ENCODE results near the gene VAMP2.

Gene VAMP2

DNA sequence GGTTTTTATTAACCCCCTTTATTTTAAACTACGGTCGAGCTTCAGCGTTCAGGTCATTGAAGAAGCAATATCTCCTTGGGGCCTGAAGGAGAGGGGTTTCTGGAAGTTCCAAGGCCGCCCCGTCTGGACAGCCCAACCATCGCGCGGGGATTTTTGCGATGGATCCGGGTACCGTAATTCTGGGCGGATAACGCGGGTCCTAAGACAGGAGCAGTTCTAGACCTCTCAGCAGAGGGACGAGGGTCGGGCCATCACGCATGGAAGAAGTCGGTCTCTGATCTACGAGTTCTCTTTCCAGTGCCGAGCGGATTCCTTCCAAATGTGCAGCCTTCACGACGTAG is 23.7 kb upstream of the VAMP2 start:
- Histone ChIP-seq H3K4me2 (ENCODE audit: low read length) (peak overlapping the region; percentile 73), H2BK120ac (ENCODE audit: insufficient read depth, low read length, poor library complexity) (no peak overlapping the region), H4K12ac (ENCODE audit: low read depth, low read length) (peak overlapping the region; percentile 6), H3K79me2 (ENCODE audit: control insufficient read depth, insufficient read depth, low read length, poor library complexity) (peaks cover 3% of the 10 kb centered on the region), H3K27me3 (ENCODE audit: insufficient read depth, low read length) (no peaks in the 10 kb centered on the region), H2BK5ac (ENCODE audit: low read depth, low read length, poor library complexity) (no peak overlapping the region), H3K4me1 (ENCODE audit: control insufficient read depth in 1 of 2, insufficient read depth in 2 of 2, low read length in 2 of 2) (peaks cover 14 to 17% of the 10 kb centered on the region in 2 experiments), H3K36me3 (ENCODE audit: control insufficient read depth in 1 of 2, insufficient read depth in 2 of 2, low read length in 2 of 2) (no peaks in the 10 kb centered on the region), H3K14ac (ENCODE audit: low read length) (no peak overlapping the region), H3K27ac (ENCODE audit: low read depth, low read length) (no peak overlapping the region), H3K18ac (ENCODE audit: low read length) (no peak overlapping the region), H4K8ac (ENCODE audit: low read depth, low read length) (peak overlapping the region; percentile 30), H3K79me1 (ENCODE audit: low read length) (peaks cover 7% of the 10 kb centered on the region), H4K91ac (ENCODE audit: low read depth, low read length) (no peak overlapping the region), H2AK5ac (ENCODE audit: low read length) (no peak overlapping the region), H3K4me3 (ENCODE audit: low read depth, low read length) (peak overlapping the region; percentile 81), H3K4ac (ENCODE audit: low read depth, low read length) (no peak overlapping the region), H2BK12ac (ENCODE audit: low read length) (no peak overlapping the region), H2AFZ (ENCODE audit: insufficient read depth, low read length, poor library complexity) (peak overlapping the region; percentile 33), H3K9me3 (ENCODE audit: insufficient read depth, low read depth, low read length) (peaks cover 2% of the 10 kb centered on the region), H3K23ac (ENCODE audit: low read length) (no peak overlapping the region), H3K9ac (ENCODE audit: low read length) (peak overlapping the region; percentile 39)
- WGBS (ENCODE audit: extremely low coverage, insufficient coverage, insufficient read length), result no CpG with 5 or more reads among the region's 23 CpGs
- no peak for DNase-seq

GRCh38 chr17:8185582-8186445 is 23.1 kb upstream of the VAMP2 start:
- H2AFZ ChIP-seq (ENCODE audit: insufficient read depth, low read length, poor library complexity), result no peak overlapping the region

GRCh38 chr17:8176998-8177731 is 14.4 kb upstream of the VAMP2 start:
- Histone ChIP-seq H2BK120ac (ENCODE audit: insufficient read depth, low read length, poor library complexity) (peak overlapping the region; percentile 16), H3K18ac (ENCODE audit: low read length) (no peak overlapping the region), H3K4me1 (ENCODE audit: control insufficient read depth in 1 of 2, insufficient read depth in 2 of 2, low read length in 2 of 2) (peaks cover 19 to 21% of the 10 kb centered on the region in 2 experiments), H3K9me3 (ENCODE audit: insufficient read depth, low read depth, low read length) (no peaks in the 10 kb centered on the region), H3K27ac (ENCODE audit: low read depth, low read length) (no peak overlapping the region), H2BK5ac (ENCODE audit: low read depth, low read length, poor library complexity) (peak overlapping the region; percentile 65), H3K14ac (ENCODE audit: low read length) (peak overlapping the region; percentile 95), H3K27me3 (ENCODE audit: insufficient read depth, low read length) (no peaks in the 10 kb centered on the region), H3K4ac (ENCODE audit: low read depth, low read length) (no peak overlapping the region), H3K4me3 (ENCODE audit: low read depth, low read length) (no peak overlapping the region), H4K8ac (ENCODE audit: low read depth, low read length) (peak overlapping the region; percentile 97), H3K23ac (ENCODE audit: low read length) (no peak overlapping the region), H2AK5ac (ENCODE audit: low read length) (no peak overlapping the region), H3K36me3 (ENCODE audit: control insufficient read depth in 1 of 2, insufficient read depth in 2 of 2, low read length in 2 of 2) (no peaks in the 10 kb centered on the region), H3K79me2 (ENCODE audit: control insufficient read depth, insufficient read depth, low read length, poor library complexity) (peaks cover 6% of the 10 kb centered on the region), H4K91ac (ENCODE audit: low read depth, low read length) (peak overlapping the region; percentile 85), H3K4me2 (ENCODE audit: low read length) (peak overlapping the region; percentile 95), H2AFZ (ENCODE audit: insufficient read depth, low read length, poor library complexity) (peak overlapping the region; percentile 72), H2BK12ac (ENCODE audit: low read length) (no peak overlapping the region), H4K12ac (ENCODE audit: low read depth, low read length) (peak overlapping the region; percentile 85), H3K9ac (ENCODE audit: low read length) (no peak overlapping the region), H3K79me1 (ENCODE audit: low read length) (peaks cover 12% of the 10 kb centered on the region)
- peak in 1 of 2 donors; percentile 5 for DNase-seq
- WGBS (ENCODE audit: extremely low coverage, insufficient coverage, insufficient read length), result no CpG with 5 or more reads among the region's 19 CpGs

More at GRCh38 chr17:8185582-8186445, 23.1 kb upstream of the VAMP2 start:
- H3K27ac ChIP-seq (ENCODE audit: low read depth, low read length), result no peak overlapping the region
- no CpG with 5 or more reads among the region's 44 CpGs for WGBS (ENCODE audit: extremely low coverage, insufficient coverage, insufficient read length)
- DNase-seq, result peak; percentile 67 to 88
- H3K4ac ChIP-seq (ENCODE audit: low read depth, low read length), result no peak overlapping the region
- H3K9ac ChIP-seq (ENCODE audit: low read length), result peak overlapping the region; percentile 6
- no peak overlapping the region for H2AK5ac ChIP-seq (ENCODE audit: low read length)
- H2BK12ac ChIP-seq (ENCODE audit: low read length), result no peak overlapping the region
- peaks cover 3% of the 10 kb centered on the region for H3K79me2 ChIP-seq (ENCODE audit: control insufficient read depth, insufficient read depth, low read length, poor library complexity)
- H3K14ac ChIP-seq (ENCODE audit: low read length), result no peak overlapping the region
- H3K36me3 ChIP-seq (ENCODE audit: control insufficient read depth in 1 of 2, insufficient read depth in 2 of 2, low read length in 2 of 2), result no peaks in the 10 kb centered on the region
- H4K12ac ChIP-seq (ENCODE audit: low read depth, low read length), result no peak overlapping the region
- peaks cover 2% of the 10 kb centered on the region for H3K9me3 ChIP-seq (ENCODE audit: insufficient read depth, low read depth, low read length)
- H3K79me1 ChIP-seq (ENCODE audit: low read length), result peaks cover 7% of the 10 kb centered on the region
- peaks cover 14 to 17% of the 10 kb centered on the region in 2 experiments for H3K4me1 ChIP-seq (ENCODE audit: control insufficient read depth in 1 of 2, insufficient read depth in 2 of 2, low read length in 2 of 2)
- no peak overlapping the region for H3K23ac ChIP-seq (ENCODE audit: low read length)
- peak overlapping the region; percentile 73 for H3K4me2 ChIP-seq (ENCODE audit: low read length)
- no peak overlapping the region for H2BK120ac ChIP-seq (ENCODE audit: insufficient read depth, low read length, poor library complexity)
- no peak overlapping the region for H4K8ac ChIP-seq (ENCODE audit: low read depth, low read length)
- H4K91ac ChIP-seq (ENCODE audit: low read depth, low read length), result no peak overlapping the region
- H2BK5ac ChIP-seq (ENCODE audit: low read depth, low read length, poor library complexity), result no peak overlapping the region
- peak overlapping the region; percentile 85 for H3K4me3 ChIP-seq (ENCODE audit: low read depth, low read length)
- no peak overlapping the region for H3K18ac ChIP-seq (ENCODE audit: low read length)
- H3K27me3 ChIP-seq (ENCODE audit: insufficient read depth, low read length), result no peaks in the 10 kb centered on the region

DNA sequence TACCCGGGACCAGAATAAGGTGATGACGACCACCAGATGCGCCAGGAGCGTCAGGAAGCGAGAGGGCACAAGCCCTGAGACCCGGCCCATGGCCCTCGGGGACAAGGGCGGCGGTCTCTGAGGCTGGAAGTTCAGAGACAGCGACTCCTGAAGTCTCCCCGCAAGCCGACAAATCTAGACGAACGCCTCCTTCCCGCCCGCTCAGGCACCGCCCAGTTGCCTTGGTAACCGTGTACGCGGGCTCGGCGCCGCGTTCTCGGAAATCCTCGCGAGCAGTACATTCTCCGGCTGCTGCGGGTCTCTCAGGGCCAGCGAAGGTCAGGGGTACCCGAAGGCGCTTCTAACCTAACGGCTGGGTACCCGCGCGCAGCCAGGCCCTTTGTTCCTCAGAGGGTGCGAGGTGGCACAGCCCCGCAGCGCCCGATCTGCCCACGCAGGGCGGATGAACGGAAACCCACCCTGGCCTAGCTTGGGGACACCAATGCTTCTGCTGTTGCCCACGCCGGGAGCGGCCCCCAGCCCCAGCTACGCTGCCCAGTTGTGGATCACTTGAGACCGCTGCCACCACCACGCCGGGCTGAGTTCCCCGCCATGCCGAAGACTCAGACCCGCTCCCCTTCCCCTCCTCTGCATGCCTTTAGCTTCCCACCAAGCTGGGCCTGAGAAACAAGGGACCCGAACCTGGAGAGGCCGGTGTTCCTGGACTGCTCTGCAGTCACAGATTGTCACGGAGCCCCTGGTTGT is 13.6 kb upstream of the VAMP2 start, which contains the start of gene TMEM107:
TMEM107 (minus strand) TSS at position 184 of the 744 bp plus-strand sequence; CDS start at position 90, 94 bp downstream.
- Histone ChIP-seq H4K91ac (ENCODE audit: low read depth, low read length) (peak within 1 kb of the TSS; percentile 85), H4K8ac (ENCODE audit: low read depth, low read length) (peak within 1 kb of the TSS; percentile 97), H2AFZ (ENCODE audit: insufficient read depth, low read length, poor library complexity) (peak within 1 kb of the TSS; percentile 73), H2BK120ac (ENCODE audit: insufficient read depth, low read length, poor library complexity) (peak within 1 kb of the TSS; percentile 16), H4K12ac (ENCODE audit: low read depth, low read length) (peak within 1 kb of the TSS; percentile 85), H2BK5ac (ENCODE audit: low read depth, low read length, poor library complexity) (peak within 1 kb of the TSS; percentile 65), H2BK12ac (ENCODE audit: low read length) (no peak within 1 kb of the TSS), H3K36me3 (ENCODE audit: control insufficient read depth in 1 of 2, insufficient read depth in 2 of 2, low read length in 2 of 2) (no peaks in the 10 kb centered on the region), H3K9ac (ENCODE audit: low read length) (peak within 1 kb of the TSS; percentile 88), H3K14ac (ENCODE audit: low read length) (peak within 1 kb of the TSS; percentile 95), H3K4me1 (ENCODE audit: control insufficient read depth in 1 of 2, insufficient read depth in 2 of 2, low read length in 2 of 2) (peaks cover 19 to 21% of the 10 kb centered on the region in 2 experiments), H3K27ac (ENCODE audit: low read depth, low read length) (peak within 1 kb of the TSS; percentile 40), H3K9me3 (ENCODE audit: insufficient read depth, low read depth, low read length) (no peaks in the 10 kb centered on the region), H3K79me1 (ENCODE audit: low read length) (peaks cover 12% of the 10 kb centered on the region), H3K79me2 (ENCODE audit: control insufficient read depth, insufficient read depth, low read length, poor library complexity) (peaks cover 6% of the 10 kb centered on the region), H3K4me2 (ENCODE audit: low read length) (peak within 1 kb of the TSS; percentile 95), H3K4me3 (ENCODE audit: low read depth, low read length) (peak within 1 kb of the TSS; percentile 81), H2AK5ac (ENCODE audit: low read length) (peak within 1 kb of the TSS; percentile 83), H3K4ac (ENCODE audit: low read depth, low read length) (peak within 1 kb of the TSS; percentile 57), H3K18ac (ENCODE audit: low read length) (peak within 1 kb of the TSS; percentile 88), H3K27me3 (ENCODE audit: insufficient read depth, low read length) (no peaks in the 10 kb centered on the region), H3K23ac (ENCODE audit: low read length) (no peak within 1 kb of the TSS)
- WGBS (ENCODE audit: extremely low coverage, insufficient coverage, insufficient read length), result no CpG with 5 or more reads among the region's 56 CpGs
- peak; percentile 92 to 98 for DNase-seq
